ENCODE results near the gene FUT2. TPM values are rescaled to one million over a fixed set of nuclear protein-coding genes. Genes with fewer than 3 reads are reported as not detected.
A peak's percentile ranks its signal among the peaks of the same experiment; 100 is the strongest.

The FUT2 gene
- total RNA-seq, 1 experiment from 2014 or later, result 12.5 TPM

DNA sequence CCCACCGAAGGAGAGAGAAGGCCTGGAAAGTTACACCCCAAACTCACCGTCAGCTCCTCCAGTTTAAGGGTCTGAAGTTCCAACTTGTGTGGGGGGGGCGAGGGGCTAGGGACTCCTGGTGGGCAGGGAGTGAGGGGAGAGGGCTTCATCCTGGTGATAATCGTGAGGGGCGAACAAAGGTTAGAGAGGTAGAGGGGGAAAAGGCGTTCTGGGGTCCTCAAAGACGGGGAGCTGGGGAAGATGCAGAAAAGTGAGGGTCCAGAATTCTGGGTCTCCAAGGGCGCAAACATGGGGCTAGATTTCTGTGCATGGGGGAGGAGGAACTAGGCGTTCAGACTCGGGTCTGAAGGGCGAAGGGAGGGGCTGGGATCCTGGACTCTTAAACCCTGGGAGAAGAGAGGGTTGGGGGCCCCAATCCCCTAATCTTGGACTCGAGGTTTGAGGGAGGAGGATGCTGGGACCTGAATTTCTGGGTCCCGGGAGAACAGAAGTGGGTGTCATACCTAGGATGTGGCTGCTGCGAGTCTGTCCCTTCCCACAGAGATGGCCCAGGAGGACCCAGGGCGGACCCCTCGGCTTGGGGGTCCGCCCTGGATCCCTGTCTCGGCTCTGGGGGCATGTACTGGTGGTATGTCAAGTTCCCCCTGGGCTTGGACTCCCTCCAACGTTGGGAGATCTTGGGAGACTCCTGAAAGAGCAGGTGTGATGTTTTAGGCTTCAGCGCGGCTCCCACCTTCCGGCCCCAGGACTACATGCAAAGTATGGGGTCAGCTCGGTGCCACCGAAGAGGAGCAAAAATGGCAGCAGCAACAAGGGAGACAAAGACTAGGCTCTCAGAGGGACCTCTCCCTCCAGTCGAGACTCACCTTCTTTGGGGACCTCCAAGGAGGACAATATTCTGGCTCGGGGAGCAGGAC is 19.2 kb downstream of the FUT2 start:
- no peaks in the 10 kb centered on the region for H3K79me2 ChIP-seq (ENCODE audit: insufficient read depth, low read length)
- TF ChIP-seq, protein P1, sequence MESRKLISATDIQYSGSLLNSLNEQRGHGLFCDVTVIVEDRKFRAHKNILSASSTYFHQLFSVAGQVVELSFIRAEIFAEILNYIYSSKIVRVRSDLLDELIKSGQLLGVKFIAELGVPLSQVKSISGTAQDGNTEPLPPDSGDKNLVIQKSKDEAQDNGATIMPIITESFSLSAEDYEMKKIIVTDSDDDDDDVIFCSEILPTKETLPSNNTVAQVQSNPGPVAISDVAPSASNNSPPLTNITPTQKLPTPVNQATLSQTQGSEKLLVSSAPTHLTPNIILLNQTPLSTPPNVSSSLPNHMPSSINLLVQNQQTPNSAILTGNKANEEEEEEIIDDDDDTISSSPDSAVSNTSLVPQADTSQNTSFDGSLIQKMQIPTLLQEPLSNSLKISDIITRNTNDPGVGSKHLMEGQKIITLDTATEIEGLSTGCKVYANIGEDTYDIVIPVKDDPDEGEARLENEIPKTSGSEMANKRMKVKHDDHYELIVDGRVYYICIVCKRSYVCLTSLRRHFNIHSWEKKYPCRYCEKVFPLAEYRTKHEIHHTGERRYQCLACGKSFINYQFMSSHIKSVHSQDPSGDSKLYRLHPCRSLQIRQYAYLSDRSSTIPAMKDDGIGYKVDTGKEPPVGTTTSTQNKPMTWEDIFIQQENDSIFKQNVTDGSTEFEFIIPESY (IDR thresholded peaks at IDR 0.05; ENCODE audit: extremely low read depth, insufficient replicate concordance, low read length), result no peak
- no peak for TF ChIP-seq EZH2 (IDR thresholded peaks at IDR 0.05)
- no peak for TF ChIP-seq ELF1 (IDR thresholded peaks at IDR 0.05; ENCODE audit: borderline replicate concordance, low read depth)
- no peak for TF ChIP-seq JUND (IDR thresholded peaks at IDR 0.05)
- H4K20me1 ChIP-seq (ENCODE audit: insufficient read depth), result no peaks in the 10 kb centered on the region
- H2AFZ ChIP-seq (ENCODE audit: low read depth, low read length, poor library complexity, severe bottlenecking), result no peak overlapping the region
- H3K4me1 ChIP-seq (ENCODE audit: control insufficient read depth in 1 of 2, insufficient read depth in 2 of 2, low read length in 2 of 2), result peaks cover 8 to 32% of the 10 kb centered on the region in 2 experiments
- TSS peak; percentile 60 for BruUV-seq (replicated peaks)
- intact Hi-C loops (cut with micrococcal nuclease), result loop anchor here (1.0 to 5.0 kb wide), 2 partner anchors 32 to 41 kb away; partner anchors contain the start of gene IZUMO1
- H3K9ac ChIP-seq (ENCODE audit: low read length), result peak overlapping the region; percentile 79
- H3K9me2 ChIP-seq (ENCODE audit: insufficient read depth), result no peaks in the 10 kb centered on the region
- H3K9me3 ChIP-seq (ENCODE audit: control insufficient read depth in 1 of 2, insufficient read depth in 1 of 2, low read depth in 1 of 2, low read length in 2 of 2), result no peaks in the 10 kb centered on the region
- CTCF ChIA-PET, result interaction anchor here (2.3 kb wide), 1 partner anchor 24 kb away, joined by 7 read pairs; no protein-coding TSS in a partner anchor
- H3K27ac ChIP-seq (ENCODE audit: low read depth, low read length), result peak overlapping the region; percentile 77
- H3K36me3 ChIP-seq (ENCODE audit: control insufficient read depth in 1 of 2, insufficient read depth in 2 of 2, low read length in 2 of 2), result no peaks in the 10 kb centered on the region
- no peaks in the 10 kb centered on the region for H3K27me3 ChIP-seq (ENCODE audit: insufficient read depth, low read length)
- RAD21 ChIA-PET (ENCODE audit: low non-redundant PET in 1 of 2, low total read pairs in 2 of 2, uncharacterized antibody in 2 of 2, unreplicated experiment in 2 of 2), result no interaction called here
- peak overlapping the region; percentile 73 to 88 for H3K4me3 ChIP-seq (replicated peaks in 1 of 2; ENCODE audit: low read depth in 1 of 2, low read length in 2 of 2)
- H3K4me2 ChIP-seq (ENCODE audit: low read length), result peak overlapping the region; percentile 94
- DNase-seq (ENCODE audit: low read depth, low spot score), result no peak
- POLR2A ChIA-PET, result interaction anchor here (1.0 to 3.4 kb wide), 4 partner anchors 10 to 24 kb away, joined by 3 to 18 read pairs (median 9); partner anchors contain the start of gene FUT2
- no peak for ATAC-seq

DNA sequence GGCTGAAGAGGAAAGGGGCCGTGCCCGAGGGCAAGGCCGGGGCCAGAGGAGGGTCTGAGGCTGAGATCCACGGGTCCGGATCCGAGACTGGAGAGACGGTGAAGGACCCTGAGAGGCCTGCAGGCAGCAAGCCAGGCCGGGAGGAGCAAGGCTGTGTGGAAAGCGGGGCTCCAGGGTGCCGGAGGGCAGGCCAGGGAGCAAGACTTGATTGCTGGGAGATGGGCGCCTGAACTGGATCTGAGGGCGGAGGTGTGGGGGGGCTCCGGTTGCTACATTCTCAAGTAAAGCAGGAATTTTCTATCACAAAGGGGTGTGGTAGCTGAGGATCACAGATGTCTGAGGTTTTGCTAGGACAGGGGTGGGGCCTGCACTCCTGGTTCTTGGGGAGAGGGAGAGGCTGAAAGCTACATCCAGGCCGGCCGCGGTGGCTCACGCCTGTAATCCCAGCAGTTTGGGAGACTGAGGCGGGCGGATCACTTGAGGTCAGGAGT is 20.0 kb downstream of the FUT2 start:
- H3K79me2 ChIP-seq (ENCODE audit: insufficient read depth, low read length), result no peaks in the 10 kb centered on the region
- H3K27me3 ChIP-seq (ENCODE audit: insufficient read depth, low read length), result no peaks in the 10 kb centered on the region
- H3K4me3 ChIP-seq (replicated peaks in 1 of 2; ENCODE audit: low read depth in 1 of 2, low read length in 2 of 2), result no peak overlapping the region
- H3K27ac ChIP-seq (ENCODE audit: low read depth, low read length), result peak overlapping the region; percentile 12; the same call in 1 of the 2 replicates
- CTCF ChIA-PET, result no interaction called here
- H4K20me1 ChIP-seq (ENCODE audit: insufficient read depth), result no peaks in the 10 kb centered on the region
- DNase-seq (ENCODE audit: low read depth, low spot score) (no peak), ATAC-seq (no peak)
- intact Hi-C loops (cut with micrococcal nuclease), result no loop called here
- RAD21 ChIA-PET (ENCODE audit: low non-redundant PET in 1 of 2, low total read pairs in 2 of 2, uncharacterized antibody in 2 of 2, unreplicated experiment in 2 of 2), result no interaction called here
- no peaks in the 10 kb centered on the region for H3K9me2 ChIP-seq (ENCODE audit: insufficient read depth)
- POLR2A ChIA-PET, result no interaction called here
- no peak overlapping the region for H3K9ac ChIP-seq (ENCODE audit: low read length)
- H3K4me1 ChIP-seq (ENCODE audit: control insufficient read depth in 1 of 2, insufficient read depth in 2 of 2, low read length in 2 of 2), result peaks cover 8 to 39% of the 10 kb centered on the region in 2 experiments
- no peak overlapping the region for H3K4me2 ChIP-seq (ENCODE audit: low read length)
- no peaks in the 10 kb centered on the region for H3K9me3 ChIP-seq (ENCODE audit: control insufficient read depth in 1 of 2, insufficient read depth in 1 of 2, low read depth in 1 of 2, low read length in 2 of 2)
- BruUV-seq (replicated peaks), result no TSS peak
- no peaks in the 10 kb centered on the region for H3K36me3 ChIP-seq (ENCODE audit: control insufficient read depth in 1 of 2, insufficient read depth in 2 of 2, low read length in 2 of 2)
- H2AFZ ChIP-seq (ENCODE audit: low read depth, low read length, poor library complexity, severe bottlenecking), result no peak overlapping the region
- TF ChIP-seq ZNF274 (IDR thresholded peaks at IDR 0.05; ENCODE audit: low read depth, low read length) (no peak), EZH2 (IDR thresholded peaks at IDR 0.05) (no peak), CEBPB (IDR thresholded peaks at IDR 0.05; ENCODE audit: low read depth) (no peak), EGR1 (IDR thresholded peaks at IDR 0.05; ENCODE audit: low read depth) (no peak), TCF7L2 (IDR thresholded peaks at IDR 0.05; ENCODE audit: borderline replicate concordance, extremely low read depth, insufficient read depth, insufficient read length) (no peak), YY1 (IDR thresholded peaks at IDR 0.05; ENCODE audit: extremely low read depth, insufficient replicate concordance, low read depth, low read length) (no peak), SP1 (IDR thresholded peaks at IDR 0.05; ENCODE audit: low read depth) (no peak), SRF (IDR thresholded peaks at IDR 0.05; ENCODE audit: low read depth) (no peak)
- TF ChIP-seq, protein P1 (IDR thresholded peaks at IDR 0.05; ENCODE audit: extremely low read depth, insufficient replicate concordance, low read length), result no peak

Data from HCT116 (cell line).